Inflammatory macrophage treated with lipopolysaccharide for 1 hour (primary cell): ENCODE measurements around the gene ERC2.
"Not testable (repeated sequence)": the region's sequence is repeated elsewhere in the genome, so short reads cannot be mapped to it uniquely, and the experiment has no call there.

ENCODE experiments used
- DNase-seq, 2 donors: peaks; one replicate each; pipeline ENCODE4 v3.0.0-alpha.2; 2020 to 2022

Gene ERC2

DNA sequence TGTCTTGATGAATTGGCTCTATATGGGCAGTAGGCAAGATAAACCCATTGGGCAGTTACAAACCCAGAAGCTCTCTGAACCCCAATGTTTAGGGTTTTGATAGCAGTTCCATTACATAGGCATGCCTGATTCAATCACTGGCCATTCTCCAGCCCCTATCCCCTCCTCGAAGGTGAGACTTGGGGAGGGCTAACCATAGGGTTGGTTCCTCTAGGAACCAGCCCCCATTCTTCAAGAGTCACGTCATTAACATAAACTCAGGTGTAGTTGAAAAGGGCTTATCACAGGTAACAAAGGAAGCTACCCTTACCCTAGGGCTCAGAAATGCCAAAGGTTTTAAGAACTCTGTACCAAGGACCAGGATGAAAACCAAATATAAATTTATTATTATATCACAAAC, 353.1 kb downstream of the ERC2 start:
- no peak for DNase-seq

DNA sequence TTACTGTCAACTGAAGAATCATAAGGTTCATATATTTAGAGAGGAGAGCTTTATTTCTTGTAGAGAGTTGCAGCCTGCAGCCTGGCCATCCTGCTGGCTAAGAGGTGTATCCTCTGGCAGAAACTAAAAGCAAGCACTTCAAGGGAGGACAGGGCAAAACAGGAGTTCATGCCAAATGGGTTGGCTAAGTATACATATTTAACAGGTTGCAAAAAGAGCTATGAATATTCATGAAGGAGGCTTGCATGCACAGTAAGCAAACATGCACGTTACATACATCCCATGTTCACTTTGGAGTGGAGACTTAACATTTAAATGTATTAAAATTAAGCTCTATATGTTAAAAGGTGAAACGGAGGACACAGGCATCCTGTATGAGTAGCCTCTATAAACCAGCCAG, 354.4 kb downstream of the ERC2 start:
- DNase-seq = no peak

- no peak for DNase-seq
Measured at GRCh38 chr3:56113231-56113630, 355.0 kb downstream of the ERC2 start.

DNA sequence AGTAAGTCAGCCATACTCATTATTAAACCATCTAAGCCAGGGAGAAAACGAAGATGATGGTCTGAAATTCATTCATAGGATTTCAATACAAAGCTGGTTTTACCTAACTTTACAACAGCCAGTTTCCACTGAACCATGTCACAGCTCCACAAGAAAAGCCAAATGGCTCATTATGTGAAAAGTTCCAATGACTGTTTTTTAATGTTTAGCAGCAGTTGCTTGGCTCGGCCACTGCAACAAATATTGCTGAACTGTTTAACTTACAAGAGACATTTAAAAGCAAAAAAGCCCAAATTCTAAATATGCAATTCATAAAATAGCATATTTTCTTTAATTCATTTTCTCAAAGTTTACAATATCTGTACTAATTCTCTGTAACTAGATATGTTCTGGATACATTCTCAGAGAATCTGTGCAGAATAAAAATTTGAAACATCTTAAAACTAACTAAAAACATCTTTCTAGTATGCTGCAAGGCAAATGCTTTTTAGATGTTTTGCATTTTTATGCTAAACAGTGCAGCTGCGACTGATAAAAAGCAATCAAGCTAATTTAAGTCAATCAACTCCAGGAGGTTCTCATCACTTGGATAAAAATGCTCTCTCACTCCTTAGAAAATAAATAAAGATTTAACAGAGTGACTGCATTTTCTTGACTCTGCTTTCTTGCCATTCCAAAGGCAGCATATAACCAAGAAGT, 356.5 kb downstream of the ERC2 start:
- no peak for DNase-seq

GRCh38 chr3:56110886-56111285, 357.4 kb downstream of the ERC2 start:
- DNase-seq = no peak

DNA sequence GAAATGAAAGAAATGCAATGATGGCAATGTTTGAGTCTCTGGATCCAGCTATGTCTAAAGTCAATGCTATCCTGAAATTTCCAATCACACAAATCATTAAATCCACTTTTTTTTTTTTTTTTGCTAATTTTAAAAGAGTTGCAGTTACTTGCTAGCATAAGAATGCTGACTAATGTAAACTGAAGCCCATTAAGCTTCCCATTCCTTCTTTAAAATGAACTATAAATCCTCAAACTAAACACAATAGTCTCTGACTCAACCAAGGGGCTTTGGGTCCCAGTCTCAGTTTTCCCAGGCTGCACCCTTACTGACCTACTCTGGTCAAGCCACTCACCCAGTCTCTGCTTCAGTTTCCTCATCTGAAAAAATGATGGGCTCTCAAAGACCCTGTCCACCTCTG, 361.1 kb downstream of the ERC2 start:
- DNase-seq = no peak

- no peak for DNase-seq
Measured at GRCh38 chr3:56102032-56102431, 366.2 kb downstream of the ERC2 start.

DNA sequence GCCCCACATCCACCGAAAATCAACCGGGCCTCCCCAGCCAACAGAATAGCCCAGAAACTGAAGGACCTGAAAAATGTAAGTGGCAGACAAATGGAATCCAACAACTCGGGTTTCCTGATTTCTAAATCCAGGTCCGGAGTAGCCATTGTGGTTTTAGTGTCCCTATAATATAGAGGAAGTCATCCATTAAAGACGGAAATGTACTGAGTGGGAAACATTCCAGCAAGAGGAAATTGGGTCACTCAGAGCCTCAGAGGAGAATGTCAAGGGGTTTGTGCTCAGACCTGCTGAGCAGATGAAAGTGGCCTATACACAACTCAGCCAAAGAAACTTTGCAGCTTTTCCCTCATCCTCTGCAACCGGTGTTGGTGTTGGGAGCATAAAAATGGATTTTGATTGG, 366.7 kb downstream of the ERC2 start:
- no peak for DNase-seq

GRCh38 chr3:56096999-56097398, 371.3 kb downstream of the ERC2 start:
- no peak for DNase-seq

DNA sequence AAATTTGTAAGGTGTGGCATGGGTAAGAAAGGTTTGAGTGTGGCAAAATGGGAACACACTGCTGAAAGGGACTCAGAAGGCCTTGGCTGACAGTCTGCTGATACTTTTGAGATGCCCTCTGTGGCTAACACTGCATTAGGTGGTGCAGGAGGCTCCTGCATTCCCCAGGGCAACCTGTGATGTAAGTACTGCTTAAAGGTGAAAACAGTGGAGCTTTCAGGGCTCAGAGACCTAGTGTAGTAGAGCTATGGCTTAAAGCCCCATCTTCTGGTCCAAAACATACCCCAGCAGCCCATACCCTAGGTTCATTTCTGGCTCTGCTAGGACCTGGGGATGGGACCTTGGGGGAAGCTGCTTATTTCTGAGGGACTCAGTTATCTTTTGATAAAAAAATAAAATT, 374.1 kb downstream of the ERC2 start:
- DNase-seq = no peak

- DNase-seq = no peak
Measured at GRCh38 chr3:56089739-56090138, 378.5 kb downstream of the ERC2 start.

DNA sequence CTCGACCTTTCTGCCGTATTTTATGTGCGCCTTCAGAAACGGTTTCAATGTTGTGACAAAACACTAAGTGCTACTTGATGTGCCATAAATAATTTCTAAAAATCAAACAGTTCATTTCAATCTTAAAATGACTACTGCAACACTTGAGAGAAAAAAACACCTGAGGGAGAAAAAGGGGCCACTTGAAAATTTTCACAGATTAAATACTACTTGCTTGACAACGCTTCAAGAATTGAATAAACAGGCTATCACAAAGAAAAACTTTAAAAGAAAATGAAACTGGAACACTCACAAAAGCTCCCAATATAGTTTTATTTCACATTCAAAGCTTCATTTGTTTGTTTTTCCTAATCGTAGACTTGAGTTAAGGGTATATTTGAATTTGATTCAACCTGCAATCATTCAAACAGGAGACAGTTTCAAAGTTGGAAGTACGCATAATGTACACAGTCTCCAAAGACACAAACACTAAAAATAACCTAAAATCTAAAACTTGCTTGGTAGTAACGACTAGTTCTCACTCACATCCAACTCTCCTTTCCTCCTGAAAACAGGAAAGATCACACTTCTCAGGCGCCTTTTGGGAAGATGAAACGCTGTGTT, 380.7 kb downstream of the ERC2 start:
- DNase-seq = no peak

GRCh38 chr3:56086355-56086754, 381.9 kb downstream of the ERC2 start:
- DNase-seq = no peak

- DNase-seq = no peak
Measured at GRCh38 chr3:56081246-56081645, 387.0 kb downstream of the ERC2 start.

GRCh38 chr3:56076746-56077145, 391.5 kb downstream of the ERC2 start:
- no peak for DNase-seq

DNA sequence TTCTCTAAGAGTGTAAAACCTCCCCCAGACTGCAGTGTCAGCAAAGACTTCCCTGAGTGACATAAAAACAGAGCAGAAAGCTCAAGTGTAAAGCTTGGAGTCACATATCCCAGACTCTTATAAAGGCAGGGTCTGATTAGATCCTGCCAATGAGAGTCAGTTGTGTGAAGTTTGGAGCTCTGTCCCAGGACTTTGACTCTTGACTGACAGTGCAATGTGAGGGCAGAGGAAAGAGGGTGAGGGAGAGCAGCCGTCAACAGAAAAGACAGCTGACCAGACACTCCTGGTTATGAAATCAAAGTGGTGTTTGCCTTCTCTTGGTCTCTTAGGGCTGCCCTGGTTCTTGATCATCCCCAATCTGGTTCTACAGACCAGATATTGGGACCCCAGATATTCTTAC, 393.2 kb downstream of the ERC2 start:
- DNase-seq = no peak

- DNase-seq = no peak
Measured at GRCh38 chr3:56069766-56070165, 398.5 kb downstream of the ERC2 start.

DNA sequence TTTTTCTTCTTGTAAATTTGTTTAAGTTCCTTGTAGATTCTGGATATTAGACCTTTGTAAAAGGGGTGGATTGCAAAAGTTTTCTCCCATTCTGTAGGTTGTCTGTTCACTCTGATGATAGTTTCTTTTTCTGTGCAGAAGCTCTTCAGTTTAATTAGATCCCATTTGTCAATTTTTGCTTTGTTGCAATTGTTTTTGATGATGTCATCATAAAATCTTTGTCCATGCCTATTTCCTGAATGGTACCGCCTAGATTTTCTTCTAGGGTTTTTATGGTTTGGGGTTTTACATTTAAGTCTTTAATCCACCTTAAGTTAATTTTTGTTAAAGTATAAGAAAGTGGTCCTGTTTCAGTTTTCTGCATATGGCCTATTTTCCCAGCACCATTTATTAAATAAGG, 401.9 kb downstream of the ERC2 start:
- not testable (repeated sequence) for DNase-seq

- no peak for DNase-seq
Measured at GRCh38 chr3:56064684-56065083, 403.6 kb downstream of the ERC2 start.

- no peak for DNase-seq
Measured at GRCh38 chr3:56061279-56061626, 407.0 kb downstream of the ERC2 start.

GRCh38 chr3:56060521-56061278, 407.6 kb downstream of the ERC2 start:
- no peak for DNase-seq

GRCh38 chr3:56059731-56060130, 408.5 kb downstream of the ERC2 start:
- no peak for DNase-seq

GRCh38 chr3:56055951-56056350, 412.3 kb downstream of the ERC2 start:
- no peak for DNase-seq

- no peak for DNase-seq
Measured at GRCh38 chr3:56055546-56055945, 412.7 kb downstream of the ERC2 start.
